Skeletal muscle satellite cell (primary cell): Measurements from ENCODE around the gene LCN12.

ENCODE experiments used
- H3K27me3 ChIP-seq: 2 replicates; pipeline ENCODE4 v1.7.0; 2013; ENCODE audit warnings: low read length; ENCODE audit not compliant: control insufficient read depth, insufficient read depth
- H3K36me3 ChIP-seq: 2 replicates; pipeline ENCODE4 v1.7.0; 2013; ENCODE audit warnings: mild to moderate bottlenecking, control low read depth, low read length; ENCODE audit not compliant: insufficient read depth
- H3K4me1 ChIP-seq: 2 replicates; pipeline ENCODE4 v1.7.0; 2013; ENCODE audit warnings: low read length; ENCODE audit not compliant: control insufficient read depth, insufficient read depth
- H3K4me2 ChIP-seq: 2 replicates; pipeline ENCODE4 v1.7.0; 2013; ENCODE audit warnings: mild to moderate bottlenecking, low read length
- H3K4me3 ChIP-seq: 2 replicates; pipeline ENCODE4 v1.7.0; 2013; ENCODE audit warnings: low read length
- H3K9ac ChIP-seq: 2 replicates; pipeline ENCODE4 v1.7.0; 2013; ENCODE audit warnings: mild to moderate bottlenecking, low read depth, low read length, moderate library complexity
- H3K9me3 ChIP-seq: replicated peaks from 2 replicates; pipeline ENCODE4 v1.7.0; 2013; ENCODE audit warnings: mild to moderate bottlenecking, control low read depth, low read length

Gene LCN12

GRCh38 chr9:136941231-136942111 lies 10.6 kb upstream of the LCN12 start:
- H3K9ac ChIP-seq: no peak overlapping the region
- peaks cover 19% of the 10 kb centered on the region for H3K4me1 ChIP-seq
- H3K4me3 ChIP-seq: no peak overlapping the region
- no peaks in the 10 kb centered on the region for H3K9me3 ChIP-seq
- peaks cover 50% of the 10 kb centered on the region for H3K36me3 ChIP-seq
- no peak overlapping the region for H3K4me2 ChIP-seq
- H3K27me3 ChIP-seq: no peaks in the 10 kb centered on the region

DNA sequence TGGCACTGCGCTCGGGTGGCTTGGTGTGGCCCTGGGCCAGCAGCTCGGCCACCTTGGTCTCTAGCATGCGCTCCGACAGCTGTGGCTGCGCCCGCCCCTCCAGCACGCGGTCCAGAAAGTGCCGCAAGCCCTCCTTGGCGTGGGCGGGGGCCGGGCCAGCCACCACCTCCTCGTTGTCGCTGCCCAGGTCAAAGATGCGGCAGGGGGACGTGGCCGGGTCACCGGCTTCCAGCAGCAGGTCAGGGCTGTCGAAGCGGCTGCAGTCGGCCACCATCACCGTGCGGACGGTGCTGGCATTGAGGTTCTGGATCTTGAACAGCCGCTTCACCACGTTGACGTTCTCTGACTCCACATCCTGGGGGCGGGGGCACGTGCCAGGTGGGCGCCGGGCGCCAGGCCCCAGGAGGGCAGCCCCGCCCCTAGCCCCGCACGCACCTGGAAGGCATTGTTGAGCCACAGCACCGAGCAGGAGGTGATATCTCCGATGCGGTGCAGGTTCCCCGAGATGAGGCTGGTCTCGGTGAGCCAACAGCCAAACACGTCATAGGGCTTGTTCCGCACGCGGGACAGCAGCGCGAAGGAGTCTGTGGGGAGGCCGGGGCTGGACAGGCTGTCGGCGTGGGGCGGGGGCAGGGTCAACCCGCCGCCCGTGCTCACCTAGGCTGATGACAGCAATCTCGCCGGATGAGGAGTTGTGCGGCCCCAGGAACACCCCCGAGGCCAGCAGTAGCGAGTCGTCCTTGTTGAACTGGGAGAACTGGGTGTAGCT lies 9.8 kb upstream of the LCN12 start:
- H3K4me1 ChIP-seq: peaks cover 26% of the 10 kb centered on the region
- peak overlapping the region; percentile 85 for H3K4me2 ChIP-seq
- H3K9ac ChIP-seq: no peak overlapping the region
- H3K27me3 ChIP-seq: no peaks in the 10 kb centered on the region
- peaks cover 50% of the 10 kb centered on the region for H3K36me3 ChIP-seq
- no peak overlapping the region for H3K4me3 ChIP-seq
- H3K9me3 ChIP-seq: no peaks in the 10 kb centered on the region

GRCh38 chr9:136942881-136943230 lies 9.2 kb upstream of the LCN12 start:
- H3K4me3 ChIP-seq: peak overlapping the region; percentile 100
- H3K9me3 ChIP-seq: no peaks in the 10 kb centered on the region
- peaks cover 47% of the 10 kb centered on the region for H3K36me3 ChIP-seq
- peak overlapping the region; percentile 97 for H3K9ac ChIP-seq
- H3K4me2 ChIP-seq: peak overlapping the region; percentile 85
- peaks cover 32% of the 10 kb centered on the region for H3K4me1 ChIP-seq
- no peaks in the 10 kb centered on the region for H3K27me3 ChIP-seq

- Histone ChIP-seq H3K9me3 (no peaks in the 10 kb centered on the region), H3K4me3 (peak overlapping the region; percentile 100), H3K4me1 (peaks cover 36% of the 10 kb centered on the region), H3K9ac (peak overlapping the region; percentile 97), H3K27me3 (no peaks in the 10 kb centered on the region), H3K4me2 (peak overlapping the region; percentile 85), H3K36me3 (peaks cover 46% of the 10 kb centered on the region)
Measured at GRCh38 chr9:136943291-136944211, 8.5 kb upstream of the LCN12 start.

GRCh38 chr9:136944212-136944518 lies 7.9 kb upstream of the LCN12 start:
- Histone ChIP-seq H3K9ac (peak overlapping the region; percentile 97), H3K9me3 (no peaks in the 10 kb centered on the region), H3K4me2 (peak overlapping the region; percentile 85)

DNA sequence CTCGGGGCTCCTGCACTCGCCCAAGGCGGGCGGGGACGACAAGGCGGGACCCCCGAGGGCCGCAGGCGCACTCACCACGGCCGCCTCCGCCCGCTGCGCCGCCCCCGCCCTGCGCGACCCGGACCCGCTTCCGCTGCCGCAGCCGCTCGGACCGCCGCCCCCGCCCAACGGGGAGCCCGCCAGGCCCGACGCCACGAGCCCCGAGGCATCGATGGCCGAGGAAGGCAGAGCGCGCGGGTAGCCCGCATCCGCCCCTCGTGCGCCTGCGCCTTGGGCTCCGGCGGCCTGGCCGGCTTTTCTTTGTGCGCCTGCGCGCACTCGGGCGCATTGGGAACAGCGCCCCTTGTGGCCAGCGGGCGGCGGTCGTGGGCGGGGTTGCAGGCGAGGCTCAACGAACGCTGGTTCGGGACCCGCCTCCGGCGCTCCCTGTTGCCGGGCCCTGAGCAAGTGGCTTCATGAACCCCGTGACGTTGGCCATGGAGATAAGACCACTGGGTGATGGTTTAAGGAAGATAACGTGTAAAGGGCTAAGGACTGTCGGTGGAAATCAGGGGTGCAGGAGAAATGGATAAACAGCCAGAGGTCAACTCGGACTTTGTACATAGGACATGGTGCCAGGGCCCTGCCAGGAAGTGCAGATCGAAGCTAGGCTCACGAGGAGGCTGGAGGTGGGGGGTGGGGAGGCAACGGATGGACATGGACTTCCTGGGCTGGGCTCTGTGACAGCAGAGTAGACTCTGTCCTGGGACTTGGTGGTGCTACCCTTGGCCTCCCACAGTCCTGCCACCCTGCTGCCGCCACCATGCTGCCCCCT lies 7.3 kb upstream of the LCN12 start, which contains the start of the genes C8G and FBXW5:
Gene C8G (plus strand): TSS at position 725 of the 814 bp plus-strand sequence. CDS start 78 bp downstream, at position 803.
Gene FBXW5 (minus strand): TSS at position 220 of the 814 bp plus-strand sequence. CDS start 655 bp downstream, outside the sequence.
- peak within 1 kb of the TSS; percentile 100 for H3K4me3 ChIP-seq

More at GRCh38 chr9:136944212-136944518, 7.9 kb upstream of the LCN12 start:
- Histone ChIP-seq H3K27me3 (no peaks in the 10 kb centered on the region), H3K4me3 (peak overlapping the region; percentile 100), H3K4me1 (peaks cover 34% of the 10 kb centered on the region), H3K36me3 (peaks cover 42% of the 10 kb centered on the region)

DNA sequence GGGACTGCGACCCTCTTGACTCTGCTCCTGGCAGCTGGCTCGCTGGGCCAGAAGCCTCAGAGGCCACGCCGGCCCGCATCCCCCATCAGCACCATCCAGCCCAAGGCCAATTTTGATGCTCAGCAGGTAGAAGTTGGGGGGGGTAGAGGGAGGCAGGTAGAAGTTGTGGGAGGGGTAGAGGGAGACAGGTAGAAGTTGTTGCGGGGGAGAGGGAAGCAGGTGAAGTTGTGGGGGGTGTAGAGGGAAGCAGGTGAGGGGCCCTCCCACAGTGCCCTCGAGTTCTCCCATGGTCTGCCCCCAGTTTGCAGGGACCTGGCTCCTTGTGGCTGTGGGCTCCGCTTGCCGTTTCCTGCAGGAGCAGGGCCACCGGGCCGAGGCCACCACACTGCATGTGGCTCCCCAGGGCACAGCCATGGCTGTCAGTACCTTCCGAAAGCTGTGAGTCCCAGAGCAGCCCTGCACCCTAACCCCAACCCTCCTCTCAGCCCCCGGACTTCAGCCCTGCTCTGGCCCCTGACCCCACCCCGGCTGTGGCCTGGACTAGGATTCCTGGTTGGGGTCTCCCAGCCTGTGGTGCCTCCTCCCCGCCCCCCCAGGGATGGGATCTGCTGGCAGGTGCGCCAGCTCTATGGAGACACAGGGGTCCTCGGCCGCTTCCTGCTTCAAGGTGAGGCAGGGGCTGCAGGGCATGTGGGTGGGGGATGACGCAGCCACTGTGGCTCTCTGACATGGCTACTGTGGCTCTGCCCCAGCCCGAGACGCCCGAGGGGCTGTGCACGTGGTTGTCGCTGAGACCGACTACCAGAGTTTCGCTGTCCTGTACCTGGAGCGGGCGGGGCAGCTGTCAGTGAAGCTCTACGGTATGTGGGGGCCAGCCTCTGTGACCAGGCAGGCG lies 6.5 kb upstream of the LCN12 start:
- H3K9ac ChIP-seq: no peak overlapping the region
- H3K9me3 ChIP-seq: no peaks in the 10 kb centered on the region
- no peak overlapping the region for H3K4me2 ChIP-seq
- no peak overlapping the region for H3K4me3 ChIP-seq
- peaks cover 42% of the 10 kb centered on the region for H3K4me1 ChIP-seq
- H3K27me3 ChIP-seq: no peaks in the 10 kb centered on the region
- H3K36me3 ChIP-seq: peaks cover 27% of the 10 kb centered on the region

More for the DNA sequence above, 7.3 kb upstream of the LCN12 start, which contains the start of the genes C8G and FBXW5:
- Histone ChIP-seq H3K4me1 (peaks cover 34% of the 10 kb centered on the region), H3K27me3 (no peaks in the 10 kb centered on the region), H3K4me2 (peak within 1 kb of the TSS; percentile 85), H3K9ac (peak within 1 kb of the TSS; percentile 97), H3K9me3 (no peaks in the 10 kb centered on the region), H3K36me3 (peaks cover 36% of the 10 kb centered on the region)

DNA sequence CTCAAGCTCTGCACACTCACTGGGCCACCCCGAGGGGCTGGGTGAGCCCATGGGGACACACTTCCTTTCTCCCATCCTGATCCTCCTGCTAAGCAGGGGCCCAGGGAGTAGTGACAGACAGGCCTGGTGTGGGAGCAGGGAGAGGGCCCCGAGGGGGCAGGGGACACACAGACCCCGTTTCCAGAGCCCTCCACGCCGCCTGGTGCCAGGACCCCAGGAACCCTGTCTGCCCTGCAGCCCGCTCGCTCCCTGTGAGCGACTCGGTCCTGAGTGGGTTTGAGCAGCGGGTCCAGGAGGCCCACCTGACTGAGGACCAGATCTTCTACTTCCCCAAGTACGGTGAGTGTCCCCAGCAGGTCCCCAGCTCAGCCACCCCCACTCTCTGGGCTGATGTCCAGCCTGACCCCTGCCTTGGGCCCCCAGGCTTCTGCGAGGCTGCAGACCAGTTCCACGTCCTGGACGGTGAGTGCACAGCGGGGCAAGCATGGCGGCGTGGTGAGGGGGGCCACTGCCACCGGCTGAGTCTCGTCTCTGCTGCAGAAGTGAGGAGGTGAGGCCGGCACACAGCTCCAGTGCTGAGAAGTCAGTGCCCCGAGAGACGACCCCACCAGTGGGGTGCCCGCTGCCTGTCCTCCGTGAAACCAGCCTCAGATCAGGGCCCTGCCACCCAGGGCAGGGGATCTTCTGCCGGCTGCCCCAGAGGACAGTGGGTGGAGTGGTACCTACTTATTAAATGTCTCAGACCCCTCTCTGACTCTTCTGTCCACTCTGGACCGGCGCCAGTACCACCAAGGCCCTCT lies 5.6 kb upstream of the LCN12 start:
- peaks cover 19% of the 10 kb centered on the region for H3K36me3 ChIP-seq
- peaks cover 43% of the 10 kb centered on the region for H3K4me1 ChIP-seq
- no peak overlapping the region for H3K4me3 ChIP-seq
- no peak overlapping the region for H3K9ac ChIP-seq
- H3K27me3 ChIP-seq: no peaks in the 10 kb centered on the region
- H3K4me2 ChIP-seq: no peak overlapping the region
- H3K9me3 ChIP-seq: no peaks in the 10 kb centered on the region
